Bronchial epithelial cell (primary cell): ENCODE measurements around the gene PREX1. TPM values are rescaled to one million over a fixed set of nuclear protein-coding genes. Genes with fewer than 3 reads are reported as not detected.

ENCODE experiments used
- DNase-seq: peaks from one replicate; pipeline ENCODE4 v3.0.0-alpha.2; 2010; ENCODE audit warnings: low read depth
- FAIRE-seq: peaks from 2 replicates; lab custom pipeline; 2011; peaks lifted over from hg19 to GRCh38; lab: Jason Lieb, UNC
- H3K27me3 ChIP-seq: 2 replicates; pipeline ENCODE4 v1.5.1; 2011; ENCODE audit warnings: low read length; ENCODE audit not compliant: control insufficient read depth, insufficient read depth
- H3K36me3 ChIP-seq: 2 replicates; pipeline ENCODE4 v1.5.1; 2011; ENCODE audit warnings: low read length; ENCODE audit not compliant: control insufficient read depth, insufficient read depth
- H3K4me3 ChIP-seq: 2 replicates; pipeline ENCODE4 v1.5.1; 2011; ENCODE audit warnings: mild to moderate bottlenecking, low read depth, low read length, control low read depth
- CTCF ChIP-seq: IDR thresholded peaks from 2 replicates; pipeline ENCODE4 v1.5.1; 2011; ENCODE audit warnings: mild to moderate bottlenecking, moderate library complexity, low read length, control low read depth, inconsistent platforms; ENCODE audit not compliant: insufficient read depth, severe bottlenecking
- total RNA-seq: library from RNA; depleted of rRNA; stranded (reverse); fragments of >200 nt; gene quantifications from 2 replicates; pipeline ENCODE4 v1.2.1, GENCODE V29; 2014

The PREX1 gene
- total RNA-seq, 1 donor from 2014 or later, result under 0.01 TPM

GRCh38 chr20:48710341-48711043 is 117.3 kb downstream of the PREX1 start:
- no peaks in the 10 kb centered on the region for H3K36me3 ChIP-seq
- H3K27me3 ChIP-seq, result no peaks in the 10 kb centered on the region
- H3K4me3 ChIP-seq, result no peak overlapping the region
- FAIRE-seq (no peak), DNase-seq (no peak)
- TF ChIP-seq CTCF, result no peak

- no peak for FAIRE-seq
Observed at GRCh38 chr20:48709744-48710143, 118.1 kb downstream of the PREX1 start.

GRCh38 chr20:48709058-48709691 is 118.6 kb downstream of the PREX1 start:
- DNase-seq, result no peak
- FAIRE-seq, result no peak

More at GRCh38 chr20:48709744-48710143, 118.1 kb downstream of the PREX1 start:
- H3K27me3 ChIP-seq, result no peaks in the 10 kb centered on the region
- no peak for DNase-seq
- no peaks in the 10 kb centered on the region for H3K36me3 ChIP-seq
- TF ChIP-seq CTCF, result no peak
- H3K4me3 ChIP-seq, result no peak overlapping the region

GRCh38 chr20:48708630-48709029 is 119.2 kb downstream of the PREX1 start:
- H3K4me3 ChIP-seq, result no peak overlapping the region
- no peaks in the 10 kb centered on the region for H3K27me3 ChIP-seq
- no peak for TF ChIP-seq CTCF
- DNase-seq (no peak), FAIRE-seq (no peak)
- H3K36me3 ChIP-seq, result no peaks in the 10 kb centered on the region

More at GRCh38 chr20:48709058-48709691, 118.6 kb downstream of the PREX1 start:
- no peaks in the 10 kb centered on the region for H3K27me3 ChIP-seq
- no peak for TF ChIP-seq CTCF
- no peak overlapping the region for H3K4me3 ChIP-seq
- H3K36me3 ChIP-seq, result no peaks in the 10 kb centered on the region

GRCh38 chr20:48708116-48708515 is 119.7 kb downstream of the PREX1 start:
- H3K4me3 ChIP-seq, result no peak overlapping the region
- DNase-seq (no peak), FAIRE-seq (no peak)
- H3K27me3 ChIP-seq, result no peaks in the 10 kb centered on the region
- no peak for TF ChIP-seq CTCF
- H3K36me3 ChIP-seq, result no peaks in the 10 kb centered on the region
